HG03095 (cell line): ENCODE measurements around the gene ARRDC1.

Experiments used
- ATAC-seq: cut with Tn5 transposase; IDR thresholded peaks from one replicate; pipeline ENCODE4 v1.9.1; 2021; ENCODE audit warnings: moderate library complexity; ENCODE audit not compliant: unreplicated experiment

Gene ARRDC1

DNA sequence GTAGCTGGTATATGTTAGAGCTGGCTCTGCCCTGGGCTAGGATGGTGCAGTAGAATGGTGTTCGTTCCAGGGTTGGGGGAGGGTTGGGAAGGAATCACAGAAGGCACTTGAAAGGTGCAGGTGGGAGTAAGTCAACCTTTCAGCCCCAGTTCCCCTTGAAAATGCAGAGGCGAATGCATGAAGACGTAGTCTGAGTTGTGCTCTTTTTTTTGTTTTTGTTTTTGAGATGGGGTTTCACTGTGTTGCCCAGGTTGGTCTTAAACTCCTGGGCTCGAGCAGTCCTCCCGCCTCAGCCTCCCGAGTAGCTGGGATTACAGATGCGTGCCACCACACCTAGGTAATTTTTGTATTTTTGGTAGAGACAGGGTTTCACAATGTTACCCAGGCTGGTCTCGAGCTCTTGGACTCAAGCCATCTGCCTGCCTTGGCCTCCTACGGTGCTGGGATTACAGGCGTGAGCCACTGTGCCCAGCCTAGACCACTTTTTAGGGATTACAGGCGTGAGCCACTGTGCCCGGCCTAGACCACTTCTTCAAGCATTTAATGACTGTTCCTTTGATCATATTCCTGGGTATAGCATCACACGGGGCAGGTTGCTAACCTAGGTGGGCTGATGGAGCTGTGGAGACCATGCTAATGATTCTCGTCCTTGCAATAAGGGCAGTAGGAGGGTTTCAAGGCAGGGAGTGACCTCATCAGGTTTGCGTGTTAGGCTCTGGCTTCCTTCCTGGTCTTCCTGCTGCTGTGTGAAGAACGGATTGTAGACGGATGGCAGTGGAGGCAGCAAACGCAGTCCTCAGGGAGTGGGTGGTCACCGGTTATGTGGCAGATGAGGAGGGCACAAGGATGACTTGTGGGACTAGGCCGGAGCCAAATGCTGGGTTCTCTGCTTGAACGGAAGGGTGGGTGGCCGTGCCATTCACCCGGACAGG lies 27.0 kb downstream of the ARRDC1 start:
- no peak for ATAC-seq

DNA sequence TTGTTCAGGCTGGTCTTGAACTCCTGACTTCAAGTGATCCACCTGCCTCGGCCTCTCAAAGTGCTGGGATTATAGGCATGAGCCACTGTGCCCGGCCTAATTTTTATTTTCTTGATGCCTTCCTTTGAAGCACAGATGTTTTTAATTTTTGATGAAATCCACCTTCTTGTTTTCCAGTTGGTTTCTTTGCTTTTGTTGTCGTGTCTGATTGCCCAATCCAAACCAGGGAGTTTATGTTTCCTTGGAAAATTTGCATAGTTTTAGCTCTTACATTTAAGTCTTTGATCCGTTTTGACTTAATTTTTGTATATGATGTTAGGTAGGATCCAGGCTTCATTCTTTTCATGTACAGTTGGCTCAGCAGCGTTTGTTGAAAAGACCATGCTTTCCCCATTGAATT lies 28.5 kb downstream of the ARRDC1 start:
- no peak for ATAC-seq

DNA sequence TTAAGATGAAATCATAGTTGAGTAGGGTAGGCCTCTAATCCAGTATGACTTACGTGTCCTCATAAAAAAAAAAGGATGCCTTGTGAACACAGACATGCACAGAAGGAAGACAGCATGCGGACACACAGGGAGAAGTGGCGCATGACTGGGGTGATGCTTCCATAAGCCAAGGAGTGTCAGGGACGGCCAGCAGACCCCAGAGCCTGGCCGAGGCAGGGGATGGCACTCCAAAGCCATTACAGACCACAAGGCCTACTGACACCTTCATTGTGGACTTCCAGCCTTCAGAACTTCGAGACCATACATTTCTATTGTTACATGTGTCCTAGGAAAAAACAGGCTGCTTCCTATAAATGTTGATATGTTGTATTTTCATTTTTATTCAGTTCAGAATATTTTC lies 33.2 kb downstream of the ARRDC1 start:
- no peak for ATAC-seq

DNA sequence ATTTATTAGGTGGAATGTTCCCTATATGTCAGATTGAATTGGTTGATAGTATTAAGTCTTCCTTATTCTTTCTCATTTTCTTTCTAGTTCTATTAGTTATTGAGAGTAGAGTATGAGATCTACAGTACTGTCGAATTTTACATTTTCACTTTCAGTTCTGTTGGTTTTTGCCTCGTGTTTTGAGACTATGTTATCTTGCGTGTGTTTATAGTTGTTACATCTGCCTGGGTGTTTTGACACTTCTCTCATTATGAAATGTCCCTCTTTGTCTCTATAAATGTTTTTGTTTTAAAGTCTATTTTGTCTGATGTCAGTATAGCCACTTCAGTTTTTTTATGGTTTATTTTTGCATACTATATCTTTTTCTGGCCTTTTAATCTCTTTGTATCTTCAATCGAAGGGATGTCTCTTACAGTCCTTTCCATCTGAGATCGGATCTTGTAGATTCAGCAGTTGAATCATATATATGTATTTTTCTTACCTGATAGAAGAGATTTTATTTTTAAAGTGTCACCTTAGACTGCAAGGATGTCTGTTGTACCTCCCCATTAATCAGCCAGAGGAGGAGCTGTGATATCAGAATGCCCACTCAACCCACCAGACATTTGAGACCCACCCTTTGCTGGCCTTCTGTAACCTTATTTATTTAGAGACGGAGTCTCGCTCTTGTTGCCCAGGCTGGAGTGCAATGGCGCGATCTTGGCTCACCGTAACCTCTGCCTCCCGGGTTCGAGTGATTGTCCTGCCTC lies 34.0 kb downstream of the ARRDC1 start:
- ATAC-seq = no peak

DNA sequence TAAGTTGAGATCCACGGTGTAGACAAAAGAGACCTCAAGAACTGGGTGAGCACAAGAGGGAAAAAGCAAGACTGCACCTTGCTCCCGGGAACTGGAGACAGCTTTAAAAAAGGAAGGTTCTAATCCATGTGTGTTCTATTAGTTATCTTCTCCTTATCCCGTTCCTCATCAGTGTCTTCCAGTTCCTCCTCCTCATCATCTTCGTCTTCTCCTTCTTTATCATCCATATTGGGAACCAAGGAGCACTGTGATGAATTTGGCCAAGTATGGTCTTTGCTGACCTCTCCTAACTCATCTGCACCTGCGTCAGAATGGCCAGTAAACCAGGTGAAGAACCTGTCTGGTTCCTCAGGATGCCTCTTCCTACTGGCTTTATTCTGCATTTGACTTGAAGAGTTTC lies 35.4 kb downstream of the ARRDC1 start:
- ATAC-seq = no peak

DNA sequence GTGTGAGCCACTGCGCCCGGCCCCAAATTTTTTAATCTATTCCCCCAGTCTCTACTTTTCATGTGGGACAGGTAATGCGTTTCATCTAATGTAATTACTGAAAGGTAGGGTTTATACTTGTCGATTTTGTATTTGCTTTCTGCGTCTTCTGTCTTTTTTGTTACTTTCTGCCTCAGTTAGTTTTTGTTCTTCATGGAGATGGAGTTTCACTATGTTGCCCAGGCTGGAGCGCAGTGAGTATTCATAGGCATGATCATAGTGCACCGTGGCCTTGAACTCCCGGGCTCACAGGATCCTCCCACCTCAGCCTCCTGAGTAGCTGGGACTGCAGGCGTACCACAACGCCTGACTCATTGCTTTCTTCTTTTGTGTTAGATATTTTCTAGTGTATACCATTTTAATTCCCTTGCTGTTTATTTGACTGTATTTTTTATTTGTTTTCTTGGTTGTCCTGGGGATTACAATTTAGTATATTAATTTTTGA lies 36.7 kb downstream of the ARRDC1 start:
- no peak for ATAC-seq

DNA sequence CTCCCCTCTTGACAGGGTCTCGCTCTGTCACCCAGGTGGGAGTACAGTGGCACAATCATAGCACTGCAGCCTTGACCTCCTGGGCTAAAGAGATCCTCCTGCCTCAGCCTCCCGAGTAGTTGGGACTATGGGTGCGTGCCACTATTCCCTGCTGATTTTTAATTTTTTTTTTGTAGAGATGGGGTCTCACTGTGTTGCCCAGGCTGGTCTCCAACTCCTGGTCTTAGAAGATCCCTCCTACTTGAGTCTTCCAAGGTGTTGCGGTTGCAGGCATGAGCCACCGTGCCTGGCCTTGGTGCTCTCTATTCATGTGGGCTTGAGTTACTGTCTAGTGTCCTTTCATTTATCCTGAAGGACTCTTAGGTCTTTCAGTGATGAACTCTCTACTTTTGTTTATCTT lies 37.4 kb downstream of the ARRDC1 start:
- no peak for ATAC-seq

DNA sequence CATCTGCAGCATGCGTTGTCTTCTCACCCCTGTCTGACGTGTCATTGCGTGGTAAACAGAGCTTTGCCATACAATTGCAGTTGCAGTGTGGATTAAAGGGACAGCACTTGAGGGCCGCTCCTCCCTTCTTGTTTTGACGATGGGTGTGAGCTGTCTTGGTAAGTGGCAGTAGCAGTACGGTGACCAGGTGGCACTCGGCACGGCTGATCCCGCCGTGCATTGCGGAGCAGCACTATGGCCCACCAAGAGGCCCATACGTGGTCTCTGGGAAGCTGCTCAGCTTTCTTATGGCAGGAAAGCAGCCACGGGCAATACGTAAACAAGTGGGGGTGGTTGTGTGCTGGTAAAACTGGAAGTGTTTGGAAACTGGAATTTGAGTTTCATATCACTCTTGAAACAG lies 38.4 kb downstream of the ARRDC1 start:
- ATAC-seq = no peak

DNA sequence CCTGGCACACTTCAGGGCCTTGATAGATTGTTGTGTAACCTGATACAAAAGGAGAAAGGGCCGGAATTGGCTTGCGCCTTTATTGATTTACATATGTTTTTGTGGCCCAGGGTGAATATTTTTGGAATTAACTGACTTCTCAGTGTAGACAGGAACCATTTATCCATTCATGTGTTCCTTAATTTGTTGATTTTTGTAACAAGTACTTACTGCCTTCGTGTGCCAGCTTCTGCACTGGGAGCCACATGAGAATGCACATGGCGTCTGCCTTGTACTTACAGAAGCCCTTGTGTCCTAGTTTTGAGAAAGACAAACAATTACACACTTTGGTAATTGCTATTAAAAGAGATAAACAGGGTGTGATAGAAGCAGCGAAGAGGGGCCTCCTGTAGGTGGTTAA lies 39.7 kb downstream of the ARRDC1 start:
- no peak for ATAC-seq

DNA sequence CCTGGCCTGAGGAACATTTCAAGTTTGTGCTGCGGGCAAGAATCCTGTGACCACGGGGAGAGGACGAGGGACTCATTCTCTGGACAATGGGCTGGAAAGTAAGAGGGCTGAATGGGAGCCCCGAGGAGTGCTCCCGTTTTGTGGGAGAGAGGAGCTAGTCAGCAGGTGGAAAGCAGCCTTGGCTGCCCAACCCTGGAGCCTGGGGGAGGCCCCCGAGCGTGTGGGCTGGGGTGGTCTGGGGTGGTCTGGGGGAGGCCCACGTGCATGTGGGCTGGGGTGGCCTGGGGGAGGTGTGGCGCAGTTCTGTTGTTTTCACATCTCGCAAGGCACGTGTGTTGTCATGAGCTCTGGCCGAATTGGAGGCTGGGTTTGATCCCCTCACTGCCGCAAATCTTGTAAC lies 40.9 kb downstream of the ARRDC1 start:
- no peak for ATAC-seq

DNA sequence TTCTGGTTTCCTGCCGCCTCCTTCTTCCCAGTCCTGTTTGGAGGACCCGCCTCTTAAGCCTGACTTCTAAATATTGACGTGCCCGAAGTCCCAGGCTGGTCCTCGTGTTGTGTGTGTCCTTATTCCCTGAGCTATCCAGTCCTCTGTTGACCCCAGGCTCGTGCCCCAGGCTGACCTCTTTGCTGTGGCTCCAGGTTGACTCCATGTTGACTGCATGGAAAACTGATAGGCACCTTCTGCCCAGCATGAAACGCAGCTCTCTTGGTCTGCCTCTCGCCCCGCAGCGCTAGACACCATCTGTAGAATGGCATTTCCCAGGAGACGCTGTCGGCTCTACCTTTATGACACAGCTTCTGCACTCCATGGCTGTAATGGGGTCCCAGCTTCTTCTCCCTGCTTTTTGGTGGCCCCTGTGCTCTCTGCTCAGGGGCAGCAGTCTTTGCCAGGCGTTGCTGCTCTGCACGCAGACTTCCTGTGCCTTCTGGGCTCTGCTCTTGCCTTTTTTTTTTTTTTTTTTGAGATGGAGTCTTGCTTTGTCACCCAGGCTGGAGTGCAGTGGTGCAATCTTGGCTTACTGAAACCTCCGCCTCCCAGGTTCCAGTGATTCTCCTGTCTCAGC lies 41.7 kb downstream of the ARRDC1 start:
- no peak for ATAC-seq

DNA sequence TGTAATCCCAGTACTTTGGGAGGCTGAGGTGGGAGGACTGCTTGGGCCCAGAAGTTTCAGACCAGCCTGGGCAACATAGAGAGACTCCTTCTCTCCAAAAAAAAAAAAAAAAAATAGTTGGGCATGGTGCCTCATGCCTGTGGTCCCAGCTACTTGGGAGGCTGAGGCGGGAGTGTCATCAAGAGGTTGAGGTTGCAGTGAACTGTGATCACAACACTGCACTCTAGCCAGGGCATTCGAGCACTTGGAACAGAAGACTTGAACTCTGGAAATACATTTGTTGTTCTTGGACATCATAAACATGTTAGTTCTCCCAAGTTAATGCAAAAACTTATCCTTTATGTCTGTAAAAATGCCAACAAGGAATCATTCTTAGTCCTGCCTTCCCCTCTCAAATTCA lies 42.9 kb downstream of the ARRDC1 start:
- no peak for ATAC-seq

DNA sequence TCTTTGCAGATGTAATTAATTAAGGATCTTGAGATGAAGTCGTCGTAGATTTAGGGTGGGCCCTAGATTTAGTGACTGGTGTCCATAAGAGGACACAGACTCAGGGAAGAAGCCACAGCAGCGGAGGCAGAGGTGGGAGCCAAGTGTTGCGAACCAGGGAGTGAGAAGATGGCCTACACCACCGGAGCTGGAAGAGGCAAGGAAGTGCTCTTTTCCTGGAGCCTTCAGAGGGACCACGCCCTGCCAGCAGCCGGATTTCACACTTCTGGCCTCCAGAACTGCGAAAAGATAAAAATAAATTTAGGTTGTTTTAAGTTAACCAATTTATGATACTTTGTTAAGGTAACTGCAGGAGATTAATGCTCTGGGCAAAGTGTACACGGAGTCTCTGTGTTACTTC lies 44.1 kb downstream of the ARRDC1 start:
- no peak for ATAC-seq

DNA sequence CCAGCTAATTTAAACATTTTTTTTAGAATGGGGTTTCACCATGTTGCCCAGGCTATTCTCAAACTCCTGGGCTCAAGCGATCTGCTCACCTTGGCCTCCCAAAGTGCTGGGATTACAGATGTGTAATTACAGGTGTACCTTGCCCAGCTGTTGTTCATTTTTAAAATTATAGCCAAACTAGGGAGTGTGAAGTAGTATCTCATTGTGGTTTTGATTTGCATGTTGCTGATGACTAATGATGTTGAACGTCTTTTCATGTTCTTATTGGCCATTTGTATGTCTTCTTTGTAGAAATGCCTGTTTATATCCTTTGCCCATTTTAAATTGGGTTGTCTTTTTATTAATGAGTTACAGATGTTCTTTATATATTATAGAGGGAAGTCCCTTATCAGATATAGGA lies 44.8 kb downstream of the ARRDC1 start:
- no peak for ATAC-seq

DNA sequence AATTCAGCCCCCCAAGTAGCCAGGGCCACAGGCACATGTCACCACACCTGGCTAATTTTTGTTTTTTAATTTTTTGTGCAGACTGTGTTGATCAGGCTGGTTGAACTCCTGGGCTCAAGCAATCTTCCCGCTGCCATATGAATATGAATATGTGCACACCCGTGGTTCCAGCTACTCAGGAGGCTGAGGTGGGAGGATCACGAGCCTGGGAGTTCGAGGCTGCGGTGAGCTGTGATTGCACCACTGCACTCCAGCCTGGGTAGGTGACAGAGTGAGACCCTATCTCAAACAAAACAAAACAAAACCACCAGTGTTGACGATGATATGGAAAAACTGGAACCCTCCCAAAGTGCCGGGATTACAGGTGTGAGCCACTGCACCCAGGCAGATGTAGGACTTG lies 45.3 kb downstream of the ARRDC1 start:
- no peak for ATAC-seq

DNA sequence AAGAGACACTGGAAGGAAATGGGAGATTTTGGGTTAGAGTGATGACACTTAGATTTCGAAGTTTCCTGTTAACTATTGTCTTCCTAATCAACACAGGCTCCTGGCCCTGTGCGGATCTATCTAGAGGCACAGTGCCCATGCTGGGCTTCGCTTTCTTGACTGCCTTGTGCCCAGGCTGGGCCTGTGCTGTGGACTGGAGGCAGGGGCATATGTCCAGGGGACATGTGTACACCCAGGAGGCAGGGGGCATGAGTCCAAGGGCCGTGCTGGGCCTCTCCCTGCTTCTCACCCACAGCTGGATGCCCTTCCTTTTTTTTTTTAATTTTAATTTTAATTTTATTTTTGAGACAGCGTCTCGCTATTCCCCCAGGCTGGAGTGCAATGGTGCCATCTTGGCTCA lies 50.9 kb downstream of the ARRDC1 start:
- ATAC-seq = no peak

DNA sequence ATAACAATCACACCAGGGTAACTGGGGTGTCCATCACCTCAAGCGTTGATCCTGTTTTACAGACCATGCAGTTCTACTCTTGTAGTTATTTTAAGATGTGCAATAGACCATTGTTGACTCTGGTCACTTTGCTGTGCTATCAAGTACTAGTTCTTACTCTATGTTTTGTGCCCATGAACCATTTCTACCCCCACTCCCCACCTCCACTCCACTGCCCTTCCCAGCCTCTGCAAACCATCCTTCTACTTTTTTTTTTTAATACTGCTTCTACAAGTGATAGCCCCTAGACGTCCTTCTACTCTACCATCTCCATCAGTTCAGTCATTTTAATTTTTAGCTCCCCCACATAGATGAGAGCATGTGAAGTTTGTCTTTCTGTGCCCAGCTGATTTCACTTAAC lies 52.1 kb downstream of the ARRDC1 start:
- ATAC-seq = no peak

DNA sequence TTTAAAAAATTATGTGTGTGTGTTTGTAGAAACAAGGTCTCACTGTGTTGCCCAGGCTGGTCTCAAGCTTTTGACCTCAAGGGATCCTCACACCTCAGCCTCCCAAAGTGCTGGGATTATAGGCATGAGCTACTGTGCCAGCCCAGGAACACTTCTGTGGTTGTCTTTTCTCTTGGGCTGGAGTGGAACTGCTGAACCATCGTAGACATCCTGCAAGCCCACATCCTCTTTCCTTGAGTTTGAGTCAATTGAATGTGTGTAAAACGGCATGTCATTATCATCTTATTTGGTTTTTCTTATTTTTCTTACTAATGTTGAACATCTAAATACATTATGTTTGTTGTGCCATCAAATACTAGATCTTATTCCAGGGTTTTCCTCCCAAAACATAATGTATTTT lies 53.3 kb downstream of the ARRDC1 start:
- no peak for ATAC-seq

DNA sequence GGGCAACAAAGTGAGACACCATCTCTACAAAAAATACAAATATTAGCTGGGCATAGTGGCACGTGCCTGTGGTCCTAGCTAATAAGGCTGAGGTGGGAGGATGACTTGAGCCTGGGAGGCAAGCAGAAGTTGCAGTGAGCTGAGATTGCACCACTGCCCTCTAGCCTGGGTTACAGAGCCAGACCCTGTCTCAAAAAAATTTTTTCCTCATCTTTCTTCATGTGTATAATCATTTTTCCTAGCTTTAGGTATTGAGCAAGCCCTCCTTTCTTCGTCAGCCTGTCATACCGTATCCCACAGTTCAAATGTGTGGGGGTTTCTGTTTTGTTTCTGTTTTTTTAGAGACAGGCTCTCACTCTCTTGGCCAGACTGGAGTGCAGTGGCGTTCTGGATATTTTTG lies 54.7 kb downstream of the ARRDC1 start:
- ATAC-seq = no peak

DNA sequence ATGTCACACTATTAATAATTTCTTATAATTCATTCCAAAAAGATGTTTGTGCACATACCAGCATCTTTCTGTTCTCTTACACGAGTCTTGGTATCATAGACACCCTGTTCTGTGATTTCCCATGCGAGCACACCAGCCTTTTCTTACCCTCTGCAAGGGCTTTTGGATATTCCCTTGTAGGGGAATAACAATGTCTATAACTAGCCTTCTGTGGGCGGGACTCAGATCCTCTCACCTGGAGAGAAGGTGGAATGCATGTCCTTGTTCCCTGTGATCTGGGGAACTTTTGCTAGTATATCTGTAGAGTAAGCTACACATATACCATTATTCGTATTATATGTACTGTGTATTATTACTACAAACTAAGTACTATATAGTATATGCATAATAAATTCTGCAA lies 58.1 kb downstream of the ARRDC1 start:
- no peak for ATAC-seq

DNA sequence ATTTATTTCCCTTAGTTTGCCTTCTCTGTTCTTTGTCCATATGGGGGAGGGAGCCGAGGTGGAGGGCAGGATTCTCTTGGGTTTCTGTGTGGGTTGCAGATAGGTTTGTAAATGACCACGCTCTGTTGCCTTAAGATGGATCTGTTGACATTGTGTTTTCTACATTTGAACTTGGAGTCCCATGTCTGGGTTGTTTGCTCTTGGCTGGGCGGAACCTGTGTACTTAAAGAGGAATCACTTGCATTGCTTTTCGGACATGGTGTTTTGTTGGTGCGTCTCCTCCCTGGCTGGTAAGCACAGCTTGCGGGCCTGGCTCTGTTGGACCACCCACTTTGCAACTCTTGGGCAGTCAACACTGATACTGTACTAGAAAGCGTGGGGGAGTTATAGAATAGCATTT lies 59.2 kb downstream of the ARRDC1 start:
- no peak for ATAC-seq
